ENCODE results near the gene APH1B. TPM values are rescaled to one million over a fixed set of nuclear protein-coding genes. Genes with fewer than 3 reads are reported as not detected.
"Not testable (repeated sequence)": the region's sequence is repeated elsewhere in the genome, so short reads cannot be mapped to it uniquely, and the experiment has no call there.

APH1B gene
- total and polyA plus RNA-seq, 8 donors: 24.0 to 32.2 (median 29.4) TPM

DNA sequence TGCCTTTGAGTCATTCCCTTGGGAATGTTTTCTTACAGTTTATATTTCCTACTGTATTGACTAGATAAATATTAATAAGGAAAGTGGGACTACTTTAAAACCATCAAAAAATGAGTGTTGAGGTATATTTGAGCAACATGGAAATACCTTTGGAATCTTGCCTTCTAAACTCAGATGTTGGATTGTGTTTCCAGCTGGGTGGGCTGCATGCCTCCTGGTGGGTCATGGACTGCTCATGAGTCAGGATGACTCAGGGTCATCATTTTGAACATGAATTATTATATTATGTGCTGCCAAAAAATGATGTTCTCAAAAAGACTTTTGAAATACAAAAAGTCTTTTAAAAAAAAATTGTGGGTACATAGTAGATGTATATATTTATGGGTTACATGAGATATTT, 41.1 kb upstream of the APH1B start:
- H3K9me3 ChIP-seq: no peaks in the 10 kb centered on the region
- DNase-seq (no peak), ATAC-seq (no peak)
- no peaks in the 10 kb centered on the region for H3K36me3 ChIP-seq
- peak overlapping the region in 1 of 2 donors; percentile 43 for H3K27ac ChIP-seq
- H3K27me3 ChIP-seq: no peaks in the 10 kb centered on the region
- TF ChIP-seq, protein P1, sequence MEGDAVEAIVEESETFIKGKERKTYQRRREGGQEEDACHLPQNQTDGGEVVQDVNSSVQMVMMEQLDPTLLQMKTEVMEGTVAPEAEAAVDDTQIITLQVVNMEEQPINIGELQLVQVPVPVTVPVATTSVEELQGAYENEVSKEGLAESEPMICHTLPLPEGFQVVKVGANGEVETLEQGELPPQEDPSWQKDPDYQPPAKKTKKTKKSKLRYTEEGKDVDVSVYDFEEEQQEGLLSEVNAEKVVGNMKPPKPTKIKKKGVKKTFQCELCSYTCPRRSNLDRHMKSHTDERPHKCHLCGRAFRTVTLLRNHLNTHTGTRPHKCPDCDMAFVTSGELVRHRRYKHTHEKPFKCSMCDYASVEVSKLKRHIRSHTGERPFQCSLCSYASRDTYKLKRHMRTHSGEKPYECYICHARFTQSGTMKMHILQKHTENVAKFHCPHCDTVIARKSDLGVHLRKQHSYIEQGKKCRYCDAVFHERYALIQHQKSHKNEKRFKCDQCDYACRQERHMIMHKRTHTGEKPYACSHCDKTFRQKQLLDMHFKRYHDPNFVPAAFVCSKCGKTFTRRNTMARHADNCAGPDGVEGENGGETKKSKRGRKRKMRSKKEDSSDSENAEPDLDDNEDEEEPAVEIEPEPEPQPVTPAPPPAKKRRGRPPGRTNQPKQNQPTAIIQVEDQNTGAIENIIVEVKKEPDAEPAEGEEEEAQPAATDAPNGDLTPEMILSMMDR (IDR thresholded peaks at IDR 0.05): no peak
- H3K4me3 ChIP-seq: no peak overlapping the region
- peaks cover 42 to 83% of the 10 kb centered on the region in 2 donors for H3K4me1 ChIP-seq
- intact Hi-C loops (cut with DNase I): no loop called here

DNA sequence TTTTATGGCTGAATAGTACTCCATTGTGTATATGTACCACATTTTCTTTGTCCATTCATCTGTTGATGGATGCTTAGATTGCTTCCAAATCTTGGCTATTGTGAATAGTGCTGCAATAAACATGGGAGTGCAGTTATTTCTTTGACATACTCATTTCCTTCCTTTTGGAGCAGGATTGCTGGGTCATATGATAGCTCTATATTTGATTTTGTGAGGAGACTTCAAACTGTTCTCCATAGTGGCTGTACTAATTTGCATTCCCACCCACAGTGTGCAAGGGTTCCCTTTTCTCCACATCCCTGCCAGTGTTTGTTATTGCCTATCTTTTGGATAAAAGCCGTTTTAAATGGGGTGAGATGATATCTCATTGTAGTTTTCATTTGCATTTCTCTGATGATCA, 40.3 kb upstream of the APH1B start:
- H3K27me3 ChIP-seq; H3K36me3 ChIP-seq; ATAC-seq; intact Hi-C loops (cut with DNase I); H3K4me3 ChIP-seq; H3K27ac ChIP-seq; H3K9me3 ChIP-seq; DNase-seq: not testable (repeated sequence)
- H3K4me1 ChIP-seq: peaks cover 36 to 74% of the 10 kb centered on the region in 2 donors

DNA sequence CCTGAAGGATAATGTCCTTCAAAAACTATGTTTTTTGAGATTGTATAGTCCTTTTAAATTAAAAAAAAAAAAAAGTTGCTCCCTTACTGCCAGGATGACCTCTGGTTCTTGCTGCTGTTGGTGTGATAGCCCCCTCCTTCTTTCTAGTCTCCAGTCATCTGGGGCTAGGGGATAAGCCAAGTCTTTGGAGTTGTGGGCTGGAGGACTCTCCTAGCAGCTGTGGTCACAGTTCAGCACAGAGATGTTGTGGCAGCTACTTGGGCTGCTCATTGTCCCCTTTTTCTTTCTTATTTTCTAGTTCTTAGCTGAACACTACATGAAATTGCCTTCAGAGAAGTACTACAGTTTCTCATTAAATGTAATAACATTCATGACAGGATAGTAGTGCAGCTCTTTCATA, 39.2 kb upstream of the APH1B start:
- ATAC-seq (no peak), DNase-seq (no peak)
- intact Hi-C loops (cut with DNase I): no loop called here
- TF ChIP-seq, protein P1 (IDR thresholded peaks at IDR 0.05): no peak
- Histone ChIP-seq H3K9me3 (no peaks in the 10 kb centered on the region), H3K4me1 (peaks cover 32 to 64% of the 10 kb centered on the region in 2 donors), H3K27me3 (no peaks in the 10 kb centered on the region), H3K27ac (peak overlapping the region in 1 of 2 donors; percentile 38), H3K36me3 (no peaks in the 10 kb centered on the region), H3K4me3 (no peak overlapping the region)

DNA sequence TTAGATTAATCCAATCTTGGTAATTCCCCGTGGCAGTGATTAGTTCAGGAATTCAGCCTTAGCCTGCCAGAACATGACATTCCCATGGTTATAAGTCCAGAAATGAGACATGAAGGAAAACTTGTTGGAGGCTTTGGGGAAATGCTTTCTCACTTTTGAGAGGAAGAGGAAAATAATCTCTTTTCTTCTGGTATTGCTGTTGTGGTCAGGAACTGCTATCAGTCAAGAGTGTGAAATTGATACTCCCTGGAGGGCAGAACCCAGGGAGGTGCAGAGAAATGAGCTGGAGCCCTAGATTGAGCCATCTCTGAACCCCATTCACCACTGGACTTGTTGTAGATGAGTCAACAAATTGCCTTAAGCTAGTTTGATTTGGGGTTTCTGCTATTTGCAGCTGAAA, 38.6 kb upstream of the APH1B start:
- Histone ChIP-seq H3K27ac (peak overlapping the region in 1 of 2 donors; percentile 38), H3K4me1 (peaks cover 29 to 62% of the 10 kb centered on the region in 2 donors), H3K27me3 (no peaks in the 10 kb centered on the region), H3K36me3 (no peaks in the 10 kb centered on the region), H3K4me3 (no peak overlapping the region), H3K9me3 (no peaks in the 10 kb centered on the region)
- no peak for ATAC-seq
- intact Hi-C loops (cut with DNase I): no loop called here
- DNase-seq: no peak
- TF ChIP-seq, protein P1 (IDR thresholded peaks at IDR 0.05): no peak

DNA sequence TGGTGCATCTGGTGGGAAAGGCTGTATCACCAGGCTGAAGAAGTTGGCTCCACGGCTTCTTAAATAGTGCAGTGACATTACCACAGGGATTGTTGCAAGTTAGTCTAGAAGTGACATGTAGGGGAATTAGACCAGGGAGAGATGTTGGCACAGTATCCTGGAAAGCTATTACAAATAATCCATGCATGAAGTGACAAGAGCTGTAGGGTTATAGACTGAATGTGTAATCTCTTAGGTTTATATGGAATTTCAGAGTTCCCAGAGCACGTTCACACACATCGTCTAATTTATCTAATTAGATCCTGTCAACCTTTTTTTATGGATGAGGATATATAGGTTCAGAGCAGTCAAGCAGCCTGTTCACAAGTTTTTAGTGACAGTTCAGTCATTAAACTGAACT, 37.3 kb upstream of the APH1B start:
- TF ChIP-seq, protein P1 (IDR thresholded peaks at IDR 0.05): no peak
- Histone ChIP-seq H3K4me3 (no peak overlapping the region), H3K27ac (no peak overlapping the region), H3K36me3 (peaks cover 0 to 3% of the 10 kb centered on the region in 2 donors), H3K9me3 (no peaks in the 10 kb centered on the region), H3K27me3 (no peaks in the 10 kb centered on the region), H3K4me1 (peaks cover 23 to 62% of the 10 kb centered on the region in 2 donors)
- ATAC-seq: no peak
- no peak for DNase-seq
- intact Hi-C loops (cut with DNase I): no loop called here

DNA sequence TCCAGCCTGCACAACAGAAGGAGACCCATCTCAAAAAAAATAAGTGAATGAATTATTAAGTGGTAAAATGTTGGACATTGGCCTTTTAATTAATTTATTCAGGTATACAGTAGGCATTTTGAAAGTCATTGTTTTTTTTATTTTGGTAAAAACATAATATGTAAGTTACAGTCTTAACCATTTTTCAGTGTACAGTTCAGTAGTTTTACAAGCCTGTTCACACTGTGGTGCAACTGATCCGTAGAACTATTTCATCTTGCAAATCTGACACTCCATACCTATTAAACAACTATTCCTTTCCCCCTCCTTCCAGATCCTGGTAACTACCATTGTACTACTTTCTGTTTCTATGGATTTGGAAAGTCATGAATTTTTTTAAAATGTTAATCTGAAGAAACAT, 36.1 kb upstream of the APH1B start:
- Histone ChIP-seq H3K9me3 (no peaks in the 10 kb centered on the region), H3K4me3 (no peak overlapping the region), H3K36me3 (peaks cover 0 to 15% of the 10 kb centered on the region in 2 donors), H3K4me1 (peaks cover 17 to 67% of the 10 kb centered on the region in 2 donors), H3K27ac (no peak overlapping the region), H3K27me3 (no peaks in the 10 kb centered on the region)
- DNase-seq (no peak), ATAC-seq (no peak)
- TF ChIP-seq, protein P1 (IDR thresholded peaks at IDR 0.05): no peak
- intact Hi-C loops (cut with DNase I): no loop called here

Data from left lung (tissue), 10 donors.